GM12892 (cell line): ENCODE measurements around the gene DPAGT1.
A peak's percentile ranks its signal among the peaks of the same experiment; 100 is the strongest.
"Not testable (repeated sequence)": the region's sequence is repeated elsewhere in the genome, so short reads cannot be mapped to it uniquely, and the experiment has no call there.

Experiments used
- DNase-seq: peaks from one replicate; pipeline ENCODE4 v3.0.0; 2011; ENCODE audit not compliant: insufficient read length
- FAIRE-seq: peaks from 2 replicates; lab custom pipeline; 2011; peaks lifted over from hg19 to GRCh38; lab: Jason Lieb, UNC
- POLR2A ChIP-seq: IDR thresholded peaks from 2 replicates; pipeline ENCODE4 v1.6.1; 2011; ENCODE audit warnings: low read depth, low read length, control low read depth
- POLR2AphosphoS5 ChIP-seq: IDR thresholded peaks from 2 replicates; pipeline ENCODE4 v1.6.1; 2011; ENCODE audit warnings: low read depth, low read length, control low read depth
- TAF1 ChIP-seq: IDR thresholded peaks from 2 replicates; pipeline ENCODE4 v1.6.1; 2011; ENCODE audit warnings: low read depth, mild to moderate bottlenecking, control low read depth, low read length, borderline replicate concordance

DPAGT1 gene

DNA sequence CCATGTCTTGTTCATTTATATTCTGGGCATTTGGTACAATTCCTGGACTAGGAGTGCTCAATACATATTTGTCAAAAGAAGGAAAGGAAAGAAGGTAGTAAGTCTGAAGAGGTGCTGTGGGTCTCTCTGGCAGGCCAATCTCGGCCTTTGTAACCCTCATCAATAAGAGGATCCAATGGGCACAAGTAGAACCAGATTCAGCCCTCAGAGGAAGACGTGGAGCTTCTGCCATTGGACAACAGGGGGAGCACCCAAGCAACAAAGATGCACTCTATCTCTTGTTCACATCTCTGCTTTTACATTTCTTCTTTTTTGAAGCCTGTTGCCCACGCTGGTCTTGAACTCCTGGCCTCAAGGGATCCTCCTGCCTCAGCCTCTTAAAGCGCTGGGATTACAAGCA lies 36.3 kb downstream of the DPAGT1 start:
- no peak for TF ChIP-seq TAF1
- TF ChIP-seq POLR2AphosphoS5: no peak
- TF ChIP-seq POLR2A: no peak
- no peak for DNase-seq
- peak; percentile 80 for FAIRE-seq

DNA sequence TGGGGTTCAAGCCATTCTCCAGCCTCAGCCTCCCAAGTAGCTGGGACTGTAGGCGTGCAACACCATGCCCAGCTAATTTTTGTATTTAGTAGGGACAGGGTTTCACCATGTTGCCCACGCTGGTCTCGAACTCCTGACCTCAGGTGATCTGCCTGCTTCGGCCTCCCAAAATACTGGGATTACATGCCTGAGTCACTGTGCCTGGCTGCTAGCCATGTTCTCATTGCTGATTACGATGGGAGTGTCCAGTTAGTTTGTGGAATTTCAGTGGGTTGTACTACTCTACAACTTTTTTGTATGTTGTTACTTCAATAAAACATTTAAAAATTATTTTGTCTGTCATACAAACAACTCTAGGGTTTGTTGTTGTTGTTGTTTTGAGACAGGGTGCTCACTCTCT lies 38.9 kb downstream of the DPAGT1 start:
- no peak for DNase-seq
- no peak for FAIRE-seq
- TF ChIP-seq POLR2AphosphoS5 (no peak), TAF1 (no peak), POLR2A (no peak)

DNA sequence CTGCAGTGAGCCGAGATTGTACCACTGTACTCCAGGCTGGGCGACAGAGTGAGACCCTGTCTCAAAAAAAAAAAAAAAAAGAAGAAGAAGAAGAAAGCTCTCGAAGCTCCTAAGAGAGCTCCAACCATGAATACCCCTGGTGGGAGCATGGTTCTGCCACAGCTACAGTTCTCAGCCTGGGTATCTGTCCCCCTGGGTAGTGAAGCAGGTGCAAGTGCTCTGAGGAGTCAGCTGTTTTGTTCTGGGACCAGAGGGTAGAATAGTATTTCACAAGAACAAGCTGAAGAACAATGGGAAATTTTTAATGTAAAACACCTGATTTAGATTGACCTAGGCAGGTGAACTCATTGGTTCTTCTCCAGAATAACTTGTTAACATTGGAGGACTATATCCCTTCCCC lies 40.4 kb downstream of the DPAGT1 start:
- DNase-seq: no peak
- no peak for FAIRE-seq
- TF ChIP-seq POLR2AphosphoS5 (no peak), POLR2A (no peak), TAF1 (no peak)

DNA sequence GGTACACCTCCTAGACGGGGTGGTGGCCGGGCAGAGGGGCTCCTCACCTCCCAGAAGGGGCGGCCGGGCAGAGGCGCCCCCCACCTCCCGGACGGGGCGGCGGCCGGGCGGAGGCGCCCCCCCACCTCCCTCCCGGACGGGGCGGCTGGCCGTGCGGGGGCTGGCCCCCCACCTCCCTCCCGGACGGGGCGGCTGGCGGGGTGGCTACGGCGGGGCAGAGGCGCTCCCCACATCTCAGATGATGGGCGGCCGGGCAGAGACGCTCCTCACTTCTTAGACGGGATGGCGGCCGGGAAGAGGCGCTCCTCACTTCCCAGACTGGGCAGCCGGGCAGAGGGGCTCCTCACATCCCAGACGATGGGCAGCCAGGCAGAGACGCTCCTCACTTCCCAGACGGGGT lies 42.5 kb downstream of the DPAGT1 start:
- not testable (repeated sequence) for FAIRE-seq, DNase-seq

DNA sequence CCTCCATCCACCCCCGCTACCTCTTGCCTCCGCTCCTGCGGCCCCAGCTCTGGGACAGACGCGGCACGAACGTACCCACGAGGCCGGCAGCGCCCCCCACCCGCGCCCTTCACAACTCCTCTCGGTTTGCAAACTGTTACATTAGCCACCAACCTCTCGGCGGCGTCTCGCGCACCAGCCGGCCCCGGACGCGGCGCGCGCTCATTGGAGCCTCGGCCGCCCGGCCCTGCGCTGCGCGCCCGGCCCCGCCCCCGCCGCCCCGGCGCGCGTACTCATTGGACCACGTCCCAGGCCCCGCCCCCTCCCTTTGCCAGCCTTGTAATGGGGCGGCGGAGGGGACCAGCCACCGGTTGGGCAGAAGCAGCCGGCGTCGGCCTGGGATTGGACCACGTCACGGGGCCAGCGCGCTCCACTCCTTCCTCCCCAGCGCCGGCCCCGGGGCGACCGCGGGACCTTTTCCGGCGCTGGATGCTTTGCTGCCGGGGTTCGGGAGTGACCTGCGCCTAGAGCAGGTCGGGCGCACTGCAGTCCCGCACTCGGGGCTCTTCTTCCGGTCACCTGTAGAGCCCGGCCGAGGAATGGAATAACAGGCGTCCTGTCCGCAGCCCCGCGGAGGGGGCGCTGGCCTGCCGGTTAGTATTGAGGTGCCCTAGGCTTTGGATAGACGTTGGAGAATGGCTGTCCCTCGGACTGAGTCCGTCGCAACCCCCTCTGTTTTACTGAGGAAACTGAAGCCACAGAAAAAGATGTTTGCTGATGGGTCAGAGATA lies 44.5 kb downstream of the DPAGT1 start, which contains the start of gene HYOU1:
TSS of gene HYOU1 (minus strand) at position 206 of the 770 bp plus-strand sequence. CDS start 1,045 bp downstream, outside the sequence.
- FAIRE-seq (peak; percentile 98), DNase-seq (peak; percentile 98)
- TF ChIP-seq POLR2AphosphoS5 (peak; percentile 92), POLR2A (peak; percentile 96), TAF1 (peak; percentile 62; the same call in 1 of the 2 replicates)

DNA sequence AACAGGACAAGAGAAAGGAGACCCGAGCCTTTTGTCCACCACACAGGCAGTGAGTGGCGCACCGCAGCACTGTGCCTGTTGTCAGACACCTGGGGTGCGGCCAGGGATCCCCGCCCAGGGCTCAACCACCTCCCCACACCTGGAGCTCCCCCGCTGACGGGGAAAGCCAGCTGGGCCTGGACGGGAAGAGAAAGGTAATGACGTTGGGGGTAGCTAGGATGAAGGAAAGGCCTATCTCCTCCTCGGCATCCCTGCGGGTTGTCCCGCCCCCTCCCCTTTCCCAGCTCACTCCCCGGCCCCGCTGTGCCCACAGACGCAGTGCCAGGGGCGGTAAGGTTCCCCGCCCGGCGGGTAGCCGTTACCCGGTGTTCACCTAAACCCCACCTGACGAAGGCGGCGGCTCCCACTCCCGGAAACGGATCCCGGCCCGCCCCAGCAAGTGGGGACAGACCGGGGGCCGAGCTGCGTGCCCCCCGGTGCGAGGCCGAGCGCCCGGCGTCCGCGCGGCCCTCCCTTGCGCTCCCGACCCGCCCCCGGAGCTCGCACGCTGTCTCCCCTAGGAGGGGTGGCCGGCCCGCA lies 45.1 kb downstream of the DPAGT1 start:
- DNase-seq: peak; percentile 52
- FAIRE-seq: no peak
- TF ChIP-seq POLR2AphosphoS5 (peak; percentile 14; the same call in 1 of the 2 replicates), TAF1 (no peak)

DNA sequence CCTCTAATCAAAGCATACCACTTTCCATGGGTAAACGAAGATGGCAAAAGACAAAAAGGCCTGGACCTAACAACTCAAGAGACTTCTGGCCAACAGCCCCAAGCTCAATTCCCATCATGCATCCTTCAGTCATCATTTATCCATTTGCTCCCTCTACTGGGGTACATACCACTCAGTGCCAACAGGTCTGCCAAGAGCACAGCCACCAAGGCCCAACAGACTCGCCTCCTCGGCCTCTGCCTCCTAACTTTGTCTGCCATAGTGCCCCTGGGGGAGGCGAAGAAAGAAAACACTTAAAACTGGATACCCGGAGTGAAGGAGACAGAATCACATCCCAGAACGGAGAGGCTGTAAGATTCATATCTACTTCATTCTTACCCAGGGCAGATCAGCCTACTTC lies 45.8 kb downstream of the DPAGT1 start:
- DNase-seq: no peak
- peak; percentile 27; the same call in 1 of the 2 replicates for TF ChIP-seq POLR2A
- no peak for TF ChIP-seq POLR2AphosphoS5
- TF ChIP-seq TAF1: no peak
- peak; percentile 86 for FAIRE-seq

DNA sequence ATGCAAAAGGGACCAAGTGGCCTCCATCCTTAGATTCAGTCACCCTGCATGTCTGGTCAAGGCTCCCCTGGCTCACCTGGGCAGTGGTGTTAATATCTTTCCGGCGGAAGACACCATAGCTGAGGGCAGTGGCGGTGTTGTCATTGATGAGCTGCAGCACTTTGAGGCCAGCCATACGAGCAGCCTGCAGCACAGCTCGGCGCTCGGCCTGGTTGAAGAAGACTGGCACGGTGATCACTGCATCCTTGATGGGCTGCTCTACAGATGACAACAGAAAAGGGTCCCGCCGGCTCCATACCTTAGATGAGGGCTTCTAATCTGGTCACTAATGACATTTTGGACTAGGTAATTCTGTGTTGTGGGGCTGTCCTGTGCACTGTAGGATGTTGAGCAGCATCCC lies 47.2 kb downstream of the DPAGT1 start:
- FAIRE-seq (no peak), DNase-seq (no peak)
- TF ChIP-seq POLR2A (no peak), POLR2AphosphoS5 (no peak), TAF1 (no peak)

DNA sequence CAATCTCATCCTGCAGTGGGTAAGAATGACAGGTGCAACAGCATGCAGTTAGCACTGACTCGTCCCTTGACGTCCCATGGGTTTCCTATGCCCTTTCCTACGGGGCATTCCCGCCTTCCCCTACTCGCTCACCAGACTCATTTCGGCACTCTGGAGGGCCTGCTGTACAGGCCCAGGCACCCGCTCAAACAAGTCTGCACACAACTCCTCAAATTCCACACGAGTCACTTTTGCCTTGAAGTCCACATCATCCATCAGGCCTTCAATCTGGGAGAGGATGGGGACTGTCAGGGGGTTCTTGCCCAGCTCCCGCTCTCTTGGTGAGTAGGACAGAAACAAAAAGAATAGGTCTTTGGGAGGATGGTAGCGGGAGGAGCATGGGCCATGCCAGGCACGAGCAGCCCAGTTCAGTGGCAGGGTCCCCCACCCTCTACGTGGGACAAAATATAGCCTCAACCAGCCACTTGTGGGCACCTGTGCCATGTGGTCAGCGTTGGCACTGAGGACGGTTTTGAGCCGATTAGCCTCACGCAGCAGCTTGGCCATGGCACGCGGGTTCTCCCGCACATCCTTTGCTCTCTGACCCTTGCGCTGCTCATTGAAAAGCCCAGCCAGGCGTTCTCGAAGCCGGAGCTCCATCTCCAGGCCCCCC lies 49.4 kb downstream of the DPAGT1 start:
- DNase-seq (no peak), FAIRE-seq (no peak)
- TF ChIP-seq POLR2AphosphoS5 (no peak), POLR2A (no peak)

DNA sequence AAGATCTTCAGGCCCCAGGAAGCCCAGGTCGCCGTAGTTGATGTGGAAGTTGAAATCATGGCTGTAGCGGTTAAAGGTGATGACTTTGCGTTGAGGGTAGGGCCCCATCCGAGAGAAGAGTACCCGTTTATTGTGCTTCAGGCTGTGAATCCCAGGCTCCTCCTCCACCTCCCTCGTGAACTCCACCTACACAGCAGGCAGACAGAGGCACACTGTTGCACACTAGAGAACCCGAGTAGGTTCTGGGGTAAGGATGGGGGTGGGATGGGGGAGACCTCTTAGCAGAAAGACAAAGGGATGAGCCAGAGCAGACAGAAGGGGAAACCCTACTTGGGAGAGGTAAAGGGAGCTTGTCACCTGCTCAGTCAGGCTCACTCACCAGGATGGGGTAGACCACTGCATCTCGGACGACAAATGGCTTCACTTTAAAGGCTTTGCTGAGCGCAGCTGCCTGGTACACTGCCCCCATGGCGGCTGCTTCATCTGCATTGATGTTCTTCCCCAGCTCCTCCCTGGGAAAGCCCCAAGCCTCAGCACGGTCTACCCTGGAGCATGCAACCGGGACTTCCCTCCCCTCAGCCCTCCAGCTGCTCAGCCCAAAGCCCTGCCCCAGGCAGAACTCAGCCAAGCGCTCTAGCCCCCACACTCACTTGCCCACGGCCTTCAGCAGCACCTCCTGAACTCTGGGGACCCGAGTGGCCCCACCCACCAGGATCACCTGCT lies 50.1 kb downstream of the DPAGT1 start:
- TF ChIP-seq TAF1 (no peak), POLR2AphosphoS5 (peak; percentile 69; the same call in 1 of the 2 replicates), POLR2A (peak; percentile 64)
- FAIRE-seq (peak; percentile 100), DNase-seq (no peak)

DNA sequence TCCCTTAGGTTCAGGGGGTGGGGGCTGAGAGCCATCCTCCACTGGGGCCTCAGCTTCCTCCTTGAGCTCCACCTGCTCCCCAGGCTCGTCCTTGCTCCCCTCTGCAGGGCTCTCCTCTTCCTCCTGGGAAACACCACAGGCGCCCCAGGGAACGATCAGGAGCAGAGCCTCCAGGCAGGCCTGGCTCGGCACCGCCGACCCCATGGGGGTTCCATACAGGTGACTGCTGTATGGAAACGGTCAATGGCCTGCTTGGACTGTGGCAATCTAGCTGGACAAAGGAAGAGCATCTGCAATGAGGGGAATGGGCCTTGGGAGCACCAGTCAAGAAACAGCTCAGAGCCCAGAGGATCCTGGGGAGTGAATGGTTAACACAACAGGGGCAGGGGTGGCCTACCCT lies 52.6 kb downstream of the DPAGT1 start:
- FAIRE-seq: no peak
- no peak for DNase-seq
- no peak for TF ChIP-seq TAF1
